DMS 273 (cell line): ENCODE results near the gene PLEKHB2.
A peak's percentile ranks its signal among the peaks of the same experiment; 100 is the strongest.
"Not testable (repeated sequence)": the region's sequence is repeated elsewhere in the genome, so short reads cannot be mapped to it uniquely, and the experiment has no call there.

Experiments used
- DNase-seq: peaks from one replicate; lab custom pipeline; 2025; ENCODE audit not compliant: unreplicated experiment; lab: John Stamatoyannopoulos, UW

Gene PLEKHB2

GRCh38 chr2:131105156-131105949 is at the start of gene PLEKHB2:
Gene PLEKHB2 (plus strand): TSS chr2:131105336. CDS start chr2:131120942, 15,606 bp downstream.
- peak; percentile 96 for DNase-seq

GRCh38 chr2:131056204-131056931 is 48.8 kb upstream of the PLEKHB2 start:
- peak; percentile 45 for DNase-seq

GRCh38 chr2:131056932-131057287 is 48.2 kb upstream of the PLEKHB2 start:
- no peak for DNase-seq

- DNase-seq = no peak
Observed at GRCh38 chr2:131058214-131058843, 46.8 kb upstream of the PLEKHB2 start.

- DNase-seq = no peak
Observed at GRCh38 chr2:131058920-131059319, 46.2 kb upstream of the PLEKHB2 start.

- DNase-seq = peak; percentile 14
Observed at GRCh38 chr2:131063501-131064283, 41.4 kb upstream of the PLEKHB2 start.

GRCh38 chr2:131064589-131065512 is 40.3 kb upstream of the PLEKHB2 start:
- no peak for DNase-seq

GRCh38 chr2:131067465-131068125 is 37.5 kb upstream of the PLEKHB2 start:
- no peak for DNase-seq

- DNase-seq = not testable (repeated sequence)
Observed at GRCh38 chr2:131068172-131068571, 37.0 kb upstream of the PLEKHB2 start.

GRCh38 chr2:131075578-131075977 is 29.6 kb upstream of the PLEKHB2 start:
- not testable (repeated sequence) for DNase-seq

- DNase-seq = no peak
Observed at GRCh38 chr2:131076707-131077106, 28.4 kb upstream of the PLEKHB2 start.

GRCh38 chr2:131077182-131077846 is 27.8 kb upstream of the PLEKHB2 start:
- no peak for DNase-seq

- no peak for DNase-seq
Observed at GRCh38 chr2:131077966-131078365, 27.2 kb upstream of the PLEKHB2 start.

GRCh38 chr2:131079931-131080330 is 25.2 kb upstream of the PLEKHB2 start:
- DNase-seq = not testable (repeated sequence)

GRCh38 chr2:131081190-131081589 is 23.9 kb upstream of the PLEKHB2 start:
- no peak for DNase-seq

GRCh38 chr2:131085646-131086045 is 19.5 kb upstream of the PLEKHB2 start:
- DNase-seq = no peak

- no peak for DNase-seq
Observed at GRCh38 chr2:131092458-131093005, 12.6 kb upstream of the PLEKHB2 start.

GRCh38 chr2:131093006-131093695 is 12.0 kb upstream of the PLEKHB2 start, which contains the start of gene FAM168B:
Gene FAM168B (minus strand): TSS chr2:131093460. CDS start chr2:131082646, 10,814 bp downstream.
- DNase-seq = peak; percentile 97
